CD14-positive monocyte (primary cell): Measurements from ENCODE around the gene CCL5. TPM values are rescaled to one million over a fixed set of nuclear protein-coding genes. Genes with fewer than 3 reads are reported as not detected.

Experiments
- DNase-seq, 3 donors: peaks; one replicate each; pipeline ENCODE4 v3.0.0-alpha.2; 2011 to 2022
- H2AFZ ChIP-seq: 2 replicates; pipeline ENCODE4 v1.6.0; 2012; ENCODE audit warnings: mild to moderate bottlenecking, low read depth, low read length, inconsistent platforms; ENCODE audit not compliant: insufficient read depth, poor library complexity, severe bottlenecking
- H3K27ac ChIP-seq, 2 donors: 1 replicate in 1 of 2; 2 replicates in 1 of 2; pipeline ENCODE4 v1.5.1; 2012 to 2013; ENCODE audit warnings: low read length in 2 of 2, control low read depth in 1 of 2, inconsistent platforms in 1 of 2, low read depth in 1 of 2, mild to moderate bottlenecking in 1 of 2
- H3K27me3 ChIP-seq, 2 donors: one replicate each; pipeline versions ENCODE4 v1.6.0 to v1.6.1; 2011 to 2013; ENCODE audit warnings: low read length in 2 of 2; ENCODE audit not compliant: control insufficient read depth in 2 of 2, insufficient read depth in 2 of 2
- H3K36me3 ChIP-seq, 2 donors: replicated peaks in 1 of 2; 1 replicate in 1 of 2; 2 replicates in 1 of 2; pipeline versions ENCODE4 v1.5.1 to v1.6.1; 2012 to 2013; ENCODE audit warnings: low read length in 2 of 2, control low read depth in 1 of 2, inconsistent platforms in 1 of 2, mild to moderate bottlenecking in 1 of 2; ENCODE audit not compliant: insufficient read depth in 2 of 2, control insufficient read depth in 1 of 2
- H3K4me1 ChIP-seq, 2 donors: 1 replicate in 1 of 2; 2 replicates in 1 of 2; pipeline versions ENCODE4 v1.5.1 to v1.6.1; 2012 to 2013; ENCODE audit warnings: low read length in 2 of 2, control low read depth in 1 of 2, inconsistent platforms in 1 of 2, mild to moderate bottlenecking in 1 of 2, moderate library complexity in 1 of 2; ENCODE audit not compliant: insufficient read depth in 2 of 2, control insufficient read depth in 1 of 2
- H3K4me2 ChIP-seq: replicated peaks from 2 replicates; pipeline ENCODE3; 2012; ENCODE audit warnings: low read length, moderate library complexity, mild to moderate bottlenecking; ENCODE audit not compliant: poor library complexity, severe bottlenecking; ENCODE audit errors: extremely low read depth
- H3K4me3 ChIP-seq, 3 experiments: fragments of 200-600 bp in 1 of 3; sonication (generic) in 1 of 3; replicated peaks in 1 of 3; 1 replicate in 2 of 3; 2 replicates in 1 of 3; pipeline ENCODE4 v1.5.1; 2011 to 2013; ENCODE audit warnings: low read length in 3 of 3, mild to moderate bottlenecking in 3 of 3, control low read depth in 2 of 3, low read depth in 2 of 3, inconsistent platforms in 1 of 3, moderate library complexity in 1 of 3
- H3K79me2 ChIP-seq: 2 replicates; pipeline ENCODE4 v1.6.0; 2012; ENCODE audit warnings: mild to moderate bottlenecking, control low read depth, inconsistent platforms, low read length, moderate library complexity; ENCODE audit not compliant: insufficient read depth
- H3K9ac ChIP-seq: 2 replicates; pipeline ENCODE4 v1.6.0; 2017; ENCODE audit warnings: low read length, mild to moderate bottlenecking; ENCODE audit not compliant: insufficient read depth, poor library complexity, severe bottlenecking
- H3K9me3 ChIP-seq, 2 donors: replicated peaks in 1 of 2; 1 replicate in 1 of 2; 2 replicates in 1 of 2; pipeline versions ENCODE4 v1.5.1 to v1.6.1; 2012 to 2013; ENCODE audit warnings: low read length in 2 of 2, control low read depth in 1 of 2; ENCODE audit not compliant: control insufficient read depth in 1 of 2, insufficient read depth in 1 of 2
- H4K20me1 ChIP-seq: 2 replicates; pipeline ENCODE4 v1.6.0; 2012; ENCODE audit warnings: mild to moderate bottlenecking, low read length, control low read depth, moderate library complexity; ENCODE audit not compliant: insufficient read depth
- H3K27ac Mint-ChIP-seq, 7 donors: one replicate each; pipeline ENCODE4 v1.8.0; 2020; ENCODE audit warnings: mild to moderate bottlenecking in 7 of 7, mixed read lengths in 7 of 7, moderate library complexity in 6 of 7, inconsistent platforms in 2 of 7
- H3K27me3 Mint-ChIP-seq, 3 donors: one replicate each; pipeline ENCODE4 v1.8.0; 2021 to 2022; ENCODE audit warnings: low read depth in 3 of 3, mild to moderate bottlenecking in 3 of 3, mixed read lengths in 3 of 3, moderate library complexity in 3 of 3, inconsistent platforms in 1 of 3
- H3K36me3 Mint-ChIP-seq, 2 donors: one replicate each; pipeline ENCODE4 v1.8.0; 2020; ENCODE audit warnings: mixed read lengths in 2 of 2, inconsistent platforms in 1 of 2, mild to moderate bottlenecking in 1 of 2
- H3K4me1 Mint-ChIP-seq: one replicate; pipeline ENCODE4 v1.8.0; 2020; ENCODE audit warnings: mild to moderate bottlenecking, mixed read lengths
- H3K4me3 Mint-ChIP-seq, 2 donors: one replicate each; pipeline ENCODE4 v1.8.0; 2020; ENCODE audit warnings: mild to moderate bottlenecking in 2 of 2, mixed read lengths in 2 of 2, moderate library complexity in 1 of 2
- H3K9me3 Mint-ChIP-seq, 7 donors: one replicate each; pipeline ENCODE4 v1.8.0; 2020 to 2022; ENCODE audit warnings: mixed read lengths in 7 of 7, mild to moderate bottlenecking in 6 of 7, moderate library complexity in 6 of 7, inconsistent platforms in 2 of 7
- WGBS: methylation state at CpG from one replicate; pipeline ENCODE4 v1.1.5; 2013; ENCODE audit warnings: missing lambda C conversion rate; ENCODE audit not compliant: insufficient coverage; 5-methylcytosine and 5-hydroxymethylcytosine counted together
- intact Hi-C, 2 donors: fragments of 100-400 bp; cut with micrococcal nuclease; formaldehyde crosslinking; loops; one replicate each; pipeline versions ENCODE4 v1.15.0 to v1.15.1; 2023
- polyA plus RNA-seq, 3 donors: library from polyadenylated mRNA; depleted of rRNA in 1 of 3; unstranded in 2 of 3; stranded (reverse) in 1 of 3; fragments of 300-500 nt in 2 of 3; fragments of >200 nt in 1 of 3; fragmentation: Illumina TruSeq in 2 of 3; gene quantifications; 1 replicate in 2 of 3; 2 replicates in 1 of 3; pipeline ENCODE4 v1.2.3, GENCODE V29; 2012 to 2021
- TF ChIP-seq, protein P1 (sequence below): fragments of 200-600 bp; IDR thresholded peaks from one replicate; pipeline ENCODE4 v1.8.0; 2022; ENCODE audit warnings: antibody characterized with exemption, mild to moderate bottlenecking

The CCL5 gene
- polyA plus RNA-seq, 3 donors: 0.95 to 6.8 (median 2.8) TPM

DNA sequence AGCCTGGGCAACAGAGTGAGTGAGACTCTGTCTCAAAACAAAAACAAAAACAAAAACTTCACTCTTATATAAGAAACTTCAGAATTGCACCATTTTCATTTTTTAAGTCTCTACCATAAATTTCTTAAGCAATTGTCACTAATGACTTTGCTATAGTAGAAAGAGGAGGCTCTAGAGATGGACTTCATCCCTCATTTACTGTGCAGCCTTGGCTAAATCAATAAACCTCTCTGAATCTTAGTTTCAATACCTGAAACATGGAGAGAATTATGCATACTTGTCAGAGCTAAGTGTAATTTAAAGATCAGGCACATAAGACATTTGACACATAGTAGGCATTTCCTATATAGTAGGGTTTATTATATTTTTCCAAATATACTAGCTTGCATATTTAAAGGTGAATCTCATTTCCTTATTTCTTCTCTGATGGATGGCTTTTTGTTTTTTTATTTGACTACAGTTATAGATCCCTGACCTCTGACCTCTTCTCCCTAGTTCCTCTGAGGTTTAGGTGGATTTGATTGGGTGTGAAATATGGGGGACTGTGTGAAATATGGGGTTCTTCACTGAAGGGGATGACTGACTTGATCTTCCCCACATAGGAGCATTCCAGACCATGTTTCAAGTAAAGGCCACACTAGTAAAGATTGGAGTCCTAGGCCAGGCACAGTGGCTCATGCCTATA lies 2.7 kb downstream of the CCL5 start:
- Mint-ChIP-seq H3K27me3 (no peaks in the 10 kb centered on the region), H3K27ac (no peak overlapping the region), H3K9me3 (no peaks in the 10 kb centered on the region), H3K36me3 (no peaks in the 10 kb centered on the region), H3K4me1 (peaks cover 21% of the 10 kb centered on the region), H3K4me3 (no peak overlapping the region)
- TF ChIP-seq, protein P1, sequence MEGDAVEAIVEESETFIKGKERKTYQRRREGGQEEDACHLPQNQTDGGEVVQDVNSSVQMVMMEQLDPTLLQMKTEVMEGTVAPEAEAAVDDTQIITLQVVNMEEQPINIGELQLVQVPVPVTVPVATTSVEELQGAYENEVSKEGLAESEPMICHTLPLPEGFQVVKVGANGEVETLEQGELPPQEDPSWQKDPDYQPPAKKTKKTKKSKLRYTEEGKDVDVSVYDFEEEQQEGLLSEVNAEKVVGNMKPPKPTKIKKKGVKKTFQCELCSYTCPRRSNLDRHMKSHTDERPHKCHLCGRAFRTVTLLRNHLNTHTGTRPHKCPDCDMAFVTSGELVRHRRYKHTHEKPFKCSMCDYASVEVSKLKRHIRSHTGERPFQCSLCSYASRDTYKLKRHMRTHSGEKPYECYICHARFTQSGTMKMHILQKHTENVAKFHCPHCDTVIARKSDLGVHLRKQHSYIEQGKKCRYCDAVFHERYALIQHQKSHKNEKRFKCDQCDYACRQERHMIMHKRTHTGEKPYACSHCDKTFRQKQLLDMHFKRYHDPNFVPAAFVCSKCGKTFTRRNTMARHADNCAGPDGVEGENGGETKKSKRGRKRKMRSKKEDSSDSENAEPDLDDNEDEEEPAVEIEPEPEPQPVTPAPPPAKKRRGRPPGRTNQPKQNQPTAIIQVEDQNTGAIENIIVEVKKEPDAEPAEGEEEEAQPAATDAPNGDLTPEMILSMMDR: no peak
- intact Hi-C loops: no loop called here
- Histone ChIP-seq H3K79me2 (no peaks in the 10 kb centered on the region), H3K27me3 (no peaks in the 10 kb centered on the region), H3K4me1 (peaks cover 14 to 25% of the 10 kb centered on the region in 2 donors), H3K36me3 (no peaks in the 10 kb centered on the region), H3K27ac (no peak overlapping the region), H2AFZ (no peak overlapping the region), H3K9me3 (no peaks in the 10 kb centered on the region), H3K4me2 (no peak overlapping the region), H3K9ac (no peak overlapping the region), H4K20me1 (no peaks in the 10 kb centered on the region), H3K4me3 (no peak overlapping the region)
- no peak for DNase-seq

DNA sequence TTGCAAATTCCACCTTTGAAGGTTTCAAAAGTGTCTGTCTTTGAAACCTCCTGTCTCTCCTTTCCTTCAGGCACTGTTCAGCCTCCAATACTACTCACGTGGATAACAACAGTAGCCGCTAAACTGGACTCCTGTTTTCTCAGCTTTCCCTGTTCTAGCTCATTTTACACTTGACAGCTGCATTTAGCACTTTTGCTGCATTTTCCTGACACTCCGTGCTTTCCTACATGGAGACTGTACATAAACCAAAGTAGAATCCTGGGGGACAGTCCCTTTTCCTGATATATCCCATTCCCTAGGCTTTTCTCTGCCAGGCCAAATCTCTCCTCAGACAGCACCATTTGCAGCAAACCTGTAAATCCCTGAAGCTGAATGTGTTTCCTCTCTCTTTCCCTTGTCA lies 3.6 kb downstream of the CCL5 start:
- no peak overlapping the region for H3K4me3 Mint-ChIP-seq
- Histone ChIP-seq H3K79me2 (no peaks in the 10 kb centered on the region), H3K36me3 (no peaks in the 10 kb centered on the region), H3K4me2 (no peak overlapping the region), H3K9me3 (no peaks in the 10 kb centered on the region), H2AFZ (no peak overlapping the region), H3K27me3 (no peaks in the 10 kb centered on the region), H3K4me3 (no peak overlapping the region), H3K4me1 (peaks cover 14 to 28% of the 10 kb centered on the region in 2 donors), H3K27ac (no peak overlapping the region), H4K20me1 (no peaks in the 10 kb centered on the region), H3K9ac (no peak overlapping the region)
- peaks cover 22% of the 10 kb centered on the region for H3K4me1 Mint-ChIP-seq
- intact Hi-C loops: no loop called here
- DNase-seq: no peak
- 97% methylated on average over 3 of the region's 3 CpGs for WGBS
- TF ChIP-seq, protein P1: no peak
- no peak overlapping the region for H3K27ac Mint-ChIP-seq
- H3K27me3 Mint-ChIP-seq: no peaks in the 10 kb centered on the region
- no peaks in the 10 kb centered on the region for H3K9me3 Mint-ChIP-seq
- peaks cover 0 to 2% of the 10 kb centered on the region in 2 donors for H3K36me3 Mint-ChIP-seq
